Activated T-cell treated with anti-CD3 and anti-CD28 coated beads, Interleukin-2, amount 50 U/mL, for 72 hours (primary cell): ENCODE results near the gene UNC13B. TPM values are rescaled to one million over a fixed set of nuclear protein-coding genes. Genes with fewer than 3 reads are reported as not detected.
"Not testable (repeated sequence)": the region's sequence is repeated elsewhere in the genome, so short reads cannot be mapped to it uniquely, and the experiment has no call there.

Experiments
- ATAC-seq, 2 donors: fragments of 150-1000 bp; cut with Tn5 transposase; replicated peaks in 1 of 2; 2 replicates each; pipeline ENCODE4 v1.10.0; 2021; ENCODE audit warnings: moderate library complexity in 2 of 2, mild to moderate bottlenecking in 1 of 2
- DNase-seq, 2 donors: peaks; one replicate each; pipeline ENCODE4 v3.0.0; 2021 to 2022; ENCODE audit warnings: mixed read lengths in 1 of 2
- H3K27ac Mint-ChIP-seq: one replicate; pipeline ENCODE4 v1.8.0; 2022; ENCODE audit warnings: mild to moderate bottlenecking, moderate library complexity, mixed read lengths
- H3K27me3 Mint-ChIP-seq: one replicate; pipeline ENCODE4 v1.8.0; 2022; ENCODE audit warnings: low read depth, mixed read lengths
- H3K36me3 Mint-ChIP-seq, 2 donors: one replicate each; pipeline ENCODE4 v1.8.0; 2022; ENCODE audit warnings: mixed read lengths in 2 of 2, mild to moderate bottlenecking in 1 of 2; ENCODE audit not compliant: insufficient read depth in 2 of 2
- H3K4me1 Mint-ChIP-seq: one replicate; pipeline ENCODE4 v1.8.0; 2022; ENCODE audit warnings: low read depth, mixed read lengths
- H3K4me3 Mint-ChIP-seq, 2 donors: one replicate each; pipeline ENCODE4 v1.8.0; 2022; ENCODE audit warnings: mild to moderate bottlenecking in 2 of 2, mixed read lengths in 2 of 2, moderate library complexity in 2 of 2
- H3K9me3 Mint-ChIP-seq, 2 donors: one replicate each; pipeline ENCODE4 v1.8.0; 2022; ENCODE audit warnings: mixed read lengths in 2 of 2
- total RNA-seq, 2 donors: library from RNA; stranded (reverse); gene quantifications; one replicate each; pipeline ENCODE4 v1.2.3, GENCODE V29; 2022

The UNC13B gene
- total RNA-seq, 2 donors from 2014 or later: 0.91 to 1.2 TPM

DNA sequence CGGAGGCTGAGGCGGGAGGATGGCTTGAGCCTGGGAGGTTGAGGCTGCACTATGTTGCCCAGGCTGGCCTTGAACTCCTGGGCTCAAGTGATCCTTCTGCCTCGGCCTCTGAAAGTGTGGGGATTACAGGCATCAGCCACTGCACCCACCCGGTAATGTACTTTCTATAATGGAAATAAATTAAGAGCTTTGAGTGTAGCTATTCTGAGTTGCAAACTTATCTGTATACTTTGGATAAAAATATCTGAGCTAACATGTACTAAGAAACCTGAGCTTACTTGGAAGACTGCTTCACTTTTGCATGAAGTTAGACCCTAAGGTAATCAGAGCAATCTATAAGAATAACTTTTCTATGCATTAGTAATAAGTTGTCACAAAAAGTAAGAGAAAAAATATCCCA, 50.0 kb downstream of the UNC13B start:
- Mint-ChIP-seq H3K27ac (no peak overlapping the region), H3K9me3 (peaks cover 0 to 3% of the 10 kb centered on the region in 2 donors), H3K4me1 (no peaks in the 10 kb centered on the region), H3K4me3 (no peak overlapping the region), H3K36me3 (peaks cover 0 to 1% of the 10 kb centered on the region in 2 donors), H3K27me3 (no peaks in the 10 kb centered on the region)
- ATAC-seq (no peak), DNase-seq (no peak)

DNA sequence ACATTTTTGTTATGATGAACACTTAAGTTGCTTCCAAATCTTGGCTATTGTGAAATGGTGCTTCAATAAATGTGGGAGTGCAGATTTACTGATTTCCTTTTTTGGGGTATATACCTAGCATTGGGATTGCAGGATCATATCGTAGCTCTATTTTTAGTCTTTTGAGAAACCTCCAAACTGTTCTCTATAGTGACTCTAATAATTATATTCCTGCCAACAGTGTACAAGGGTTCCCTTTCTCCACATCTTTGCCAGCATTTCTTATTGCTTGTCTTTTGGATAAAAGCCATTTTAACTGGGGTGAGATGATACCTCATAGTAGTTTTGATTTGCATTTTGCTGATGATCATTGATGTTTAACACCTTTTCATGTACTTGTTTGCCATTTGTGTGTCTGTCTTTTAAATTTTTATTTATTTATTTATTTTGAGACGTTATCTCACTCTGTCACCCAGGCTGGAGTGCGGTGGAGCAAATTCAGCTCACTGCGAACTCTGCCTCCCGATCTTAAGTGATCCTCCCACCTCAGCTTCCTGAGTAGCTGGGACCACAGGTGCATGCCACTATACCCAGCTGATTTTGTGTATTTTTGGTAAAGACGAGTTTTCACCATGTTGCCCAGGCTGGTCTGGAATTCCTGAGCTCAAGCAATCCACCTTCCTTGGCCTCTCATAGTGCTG, 59.0 kb downstream of the UNC13B start:
- H3K9me3 Mint-ChIP-seq: peaks cover 3 to 5% of the 10 kb centered on the region in 2 donors
- no peaks in the 10 kb centered on the region for H3K4me1 Mint-ChIP-seq
- H3K4me3 Mint-ChIP-seq: no peak overlapping the region
- H3K27ac Mint-ChIP-seq: no peak overlapping the region
- H3K27me3 Mint-ChIP-seq: peaks cover 5% of the 10 kb centered on the region
- no peak for ATAC-seq
- no peak for DNase-seq
- peaks cover 0 to 2% of the 10 kb centered on the region in 2 donors for H3K36me3 Mint-ChIP-seq

DNA sequence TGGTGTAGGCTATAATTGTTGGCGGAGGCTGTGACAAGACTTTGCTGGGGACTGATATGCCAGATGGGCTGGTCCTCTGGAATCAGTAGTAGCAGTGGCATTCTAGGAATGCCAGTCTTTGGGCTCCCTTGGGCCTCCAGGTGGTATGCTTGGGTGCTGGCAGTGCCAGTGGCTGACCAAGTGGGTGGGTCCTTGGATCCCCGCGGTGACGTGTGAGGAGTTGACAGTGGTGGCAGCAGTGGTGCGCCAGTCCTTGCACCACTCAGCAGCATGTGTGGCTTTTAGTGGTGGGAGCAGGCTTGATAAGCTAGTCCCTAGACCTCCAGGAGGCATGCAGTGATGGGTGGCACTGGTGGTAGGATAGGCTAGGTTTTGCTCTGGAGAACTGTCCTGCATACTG, 63.9 kb downstream of the UNC13B start:
- Mint-ChIP-seq H3K9me3 (peaks cover 3 to 5% of the 10 kb centered on the region in 2 donors), H3K4me1 (no peaks in the 10 kb centered on the region), H3K4me3 (no peak overlapping the region), H3K27me3 (peaks cover 7% of the 10 kb centered on the region), H3K36me3 (peaks cover 0 to 2% of the 10 kb centered on the region in 2 donors), H3K27ac (no peak overlapping the region)
- DNase-seq: no peak
- no peak for ATAC-seq

DNA sequence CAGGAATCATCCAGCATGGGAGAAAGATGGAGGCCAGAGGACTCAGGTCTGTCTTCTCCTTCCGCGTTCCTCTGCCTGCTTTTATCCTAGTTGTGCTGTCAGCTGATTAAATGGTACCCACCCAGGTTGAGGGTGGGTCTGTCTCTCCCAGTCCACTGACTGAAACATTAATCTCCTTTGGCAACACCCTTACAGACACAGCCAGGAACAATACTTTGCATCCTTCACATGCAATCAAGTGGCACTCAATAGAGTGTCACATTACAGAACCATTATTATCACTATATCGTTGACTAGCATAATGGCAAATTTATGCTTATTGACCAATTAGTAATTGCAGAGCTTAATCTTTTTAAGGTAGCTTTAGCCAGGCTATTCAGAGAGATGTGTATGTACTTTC, 64.8 kb downstream of the UNC13B start:
- H3K9me3 Mint-ChIP-seq: peaks cover 3 to 5% of the 10 kb centered on the region in 2 donors
- no peak overlapping the region for H3K27ac Mint-ChIP-seq
- DNase-seq (no peak), ATAC-seq (no peak)
- peaks cover 0 to 2% of the 10 kb centered on the region in 2 donors for H3K36me3 Mint-ChIP-seq
- peaks cover 6% of the 10 kb centered on the region for H3K27me3 Mint-ChIP-seq
- no peaks in the 10 kb centered on the region for H3K4me1 Mint-ChIP-seq
- no peak overlapping the region for H3K4me3 Mint-ChIP-seq

- DNase-seq (no peak), ATAC-seq (no peak)
- H3K4me3 Mint-ChIP-seq: no peak overlapping the region
- H3K27me3 Mint-ChIP-seq: peaks cover 6% of the 10 kb centered on the region
- no peaks in the 10 kb centered on the region for H3K4me1 Mint-ChIP-seq
- H3K27ac Mint-ChIP-seq: no peak overlapping the region
- H3K9me3 Mint-ChIP-seq: peaks cover 3 to 5% of the 10 kb centered on the region in 2 donors
- H3K36me3 Mint-ChIP-seq: peaks cover 0 to 2% of the 10 kb centered on the region in 2 donors
These were observed 65.5 kb downstream of the UNC13B start for GRCh38 chr9:35227284-35227683.

DNA sequence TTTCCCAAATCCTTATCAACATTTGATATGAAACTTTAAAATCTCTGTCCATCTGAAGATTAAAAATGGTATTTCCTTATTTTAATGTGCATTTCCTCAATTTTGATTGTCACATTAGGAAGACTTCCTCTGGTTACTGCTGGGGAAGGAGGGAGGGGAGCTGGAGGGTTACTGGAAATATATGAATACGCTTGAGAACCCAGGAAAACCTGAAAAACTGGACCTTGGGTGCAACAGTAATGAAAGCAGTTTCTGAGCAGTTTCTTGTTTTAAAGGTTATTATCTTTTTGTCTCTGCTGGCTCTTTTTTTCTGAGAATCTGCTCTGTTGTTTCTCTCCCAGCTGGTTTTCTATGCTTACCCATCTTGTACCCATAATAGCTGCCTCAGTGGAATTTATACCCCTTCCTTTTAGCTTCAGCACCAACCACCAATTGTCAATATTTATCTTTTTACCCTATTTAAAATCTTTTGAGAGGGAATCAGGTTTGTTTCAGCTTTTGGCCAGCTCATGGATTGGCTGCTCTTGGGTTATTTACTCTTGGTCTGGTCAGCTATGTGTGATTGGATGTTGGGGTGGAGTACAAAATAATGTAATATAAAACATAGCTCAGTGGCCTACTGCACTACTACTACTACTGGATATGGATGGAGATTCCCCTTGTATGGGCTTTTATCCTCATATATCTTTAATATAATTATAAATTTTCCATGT, 67.4 kb downstream of the UNC13B start:
- no peaks in the 10 kb centered on the region for H3K4me1 Mint-ChIP-seq
- H3K4me3 Mint-ChIP-seq: no peak overlapping the region
- ATAC-seq (no peak), DNase-seq (no peak)
- no peak overlapping the region for H3K27ac Mint-ChIP-seq
- no peaks in the 10 kb centered on the region for H3K9me3 Mint-ChIP-seq
- peaks cover 6% of the 10 kb centered on the region for H3K27me3 Mint-ChIP-seq
- peaks cover 0 to 2% of the 10 kb centered on the region in 2 donors for H3K36me3 Mint-ChIP-seq

- no peak for ATAC-seq
- Mint-ChIP-seq H3K27me3 (peaks cover 6% of the 10 kb centered on the region), H3K4me3 (no peak overlapping the region), H3K9me3 (no peaks in the 10 kb centered on the region), H3K27ac (no peak overlapping the region), H3K36me3 (peaks cover 0 to 2% of the 10 kb centered on the region in 2 donors), H3K4me1 (no peaks in the 10 kb centered on the region)
- DNase-seq: no peak
These were observed 68.0 kb downstream of the UNC13B start for GRCh38 chr9:35229779-35230143.

GRCh38 chr9:35232867-35233544, 71.2 kb downstream of the UNC13B start:
- ATAC-seq: no peak
- no peak overlapping the region for H3K4me3 Mint-ChIP-seq
- H3K36me3 Mint-ChIP-seq: no peaks in the 10 kb centered on the region
- no peaks in the 10 kb centered on the region for H3K27me3 Mint-ChIP-seq
- no peaks in the 10 kb centered on the region for H3K9me3 Mint-ChIP-seq
- DNase-seq: no peak
- H3K4me1 Mint-ChIP-seq: no peaks in the 10 kb centered on the region
- H3K27ac Mint-ChIP-seq: no peak overlapping the region

DNA sequence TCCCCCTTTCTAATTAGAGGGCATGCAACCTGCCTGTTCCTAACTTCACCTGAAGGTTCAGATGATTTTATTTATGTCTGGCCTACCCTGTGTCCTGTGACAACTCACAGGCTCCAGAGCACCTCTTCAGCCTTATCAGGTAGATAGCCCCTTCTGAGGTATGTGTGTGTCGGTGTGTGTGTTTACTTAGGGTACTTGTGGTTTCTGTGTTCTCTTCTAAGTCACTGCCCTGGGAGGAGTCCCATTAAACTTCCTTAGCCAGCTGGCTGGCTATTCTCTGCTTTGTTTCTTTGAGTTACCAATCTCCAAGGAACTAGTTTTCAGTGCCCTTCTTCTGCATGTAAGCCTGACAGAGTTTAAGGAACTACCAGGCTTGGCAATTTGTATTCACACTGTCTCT, 74.9 kb downstream of the UNC13B start:
- H3K27ac Mint-ChIP-seq: no peak overlapping the region
- DNase-seq (no peak), ATAC-seq (no peak)
- no peaks in the 10 kb centered on the region for H3K9me3 Mint-ChIP-seq
- no peak overlapping the region for H3K4me3 Mint-ChIP-seq
- no peaks in the 10 kb centered on the region for H3K4me1 Mint-ChIP-seq
- no peaks in the 10 kb centered on the region for H3K36me3 Mint-ChIP-seq
- H3K27me3 Mint-ChIP-seq: no peaks in the 10 kb centered on the region

GRCh38 chr9:35237311-35237710, 75.5 kb downstream of the UNC13B start:
- Mint-ChIP-seq H3K27ac (no peak overlapping the region), H3K36me3 (no peaks in the 10 kb centered on the region), H3K4me3 (no peak overlapping the region), H3K27me3 (peaks cover under 1% of the 10 kb centered on the region), H3K9me3 (no peaks in the 10 kb centered on the region), H3K4me1 (no peaks in the 10 kb centered on the region)
- DNase-seq (no peak), ATAC-seq (no peak)

- ATAC-seq: not testable (repeated sequence)
These were observed 84.1 kb downstream of the UNC13B start for GRCh38 chr9:35245945-35246344.

GRCh38 chr9:35253075-35253474, 91.3 kb downstream of the UNC13B start:
- peaks cover 11% of the 10 kb centered on the region for H3K27me3 Mint-ChIP-seq
- H3K4me1 Mint-ChIP-seq: no peaks in the 10 kb centered on the region
- H3K4me3 Mint-ChIP-seq: no peak overlapping the region
- ATAC-seq: no peak
- no peak overlapping the region for H3K27ac Mint-ChIP-seq
- DNase-seq: no peak
- H3K9me3 Mint-ChIP-seq: no peaks in the 10 kb centered on the region
- H3K36me3 Mint-ChIP-seq: peaks cover 0 to 2% of the 10 kb centered on the region in 2 donors

More at GRCh38 chr9:35245945-35246344, 84.1 kb downstream of the UNC13B start:
- DNase-seq, H3K27ac Mint-ChIP-seq, H3K36me3 Mint-ChIP-seq, H3K9me3 Mint-ChIP-seq, H3K4me3 Mint-ChIP-seq, H3K4me1 Mint-ChIP-seq: not testable (repeated sequence)
- peaks cover 28% of the 10 kb centered on the region for H3K27me3 Mint-ChIP-seq

GRCh38 chr9:35254237-35254636, 92.4 kb downstream of the UNC13B start:
- H3K36me3 Mint-ChIP-seq: no peaks in the 10 kb centered on the region
- ATAC-seq (peak; percentile 44 to 59), DNase-seq (no peak)
- no peak overlapping the region for H3K27ac Mint-ChIP-seq
- no peaks in the 10 kb centered on the region for H3K9me3 Mint-ChIP-seq
- H3K4me1 Mint-ChIP-seq: no peaks in the 10 kb centered on the region
- H3K4me3 Mint-ChIP-seq: no peak overlapping the region
- H3K27me3 Mint-ChIP-seq: peaks cover 1% of the 10 kb centered on the region
